Skin of body (tissue), 2 donors: ENCODE measurements around the gene TMEM214. TPM values are rescaled to one million over a fixed set of nuclear protein-coding genes. Genes with fewer than 3 reads are reported as not detected.
"Not testable (repeated sequence)": the region's sequence is repeated elsewhere in the genome, so short reads cannot be mapped to it uniquely, and the experiment has no call there.

Source experiments
- DNase-seq: peaks from one replicate; lab custom pipeline; 2025; lab: John Stamatoyannopoulos, UW
- total RNA-seq: library from RNA; depleted of rRNA; stranded (reverse); fragments of >200 nt; gene quantifications from one replicate; pipeline ENCODE4 v1.2.3, GENCODE V29; 2014

The TMEM214 gene
- total RNA-seq, 1 donor from 2014 or later: 30.8 TPM

DNA sequence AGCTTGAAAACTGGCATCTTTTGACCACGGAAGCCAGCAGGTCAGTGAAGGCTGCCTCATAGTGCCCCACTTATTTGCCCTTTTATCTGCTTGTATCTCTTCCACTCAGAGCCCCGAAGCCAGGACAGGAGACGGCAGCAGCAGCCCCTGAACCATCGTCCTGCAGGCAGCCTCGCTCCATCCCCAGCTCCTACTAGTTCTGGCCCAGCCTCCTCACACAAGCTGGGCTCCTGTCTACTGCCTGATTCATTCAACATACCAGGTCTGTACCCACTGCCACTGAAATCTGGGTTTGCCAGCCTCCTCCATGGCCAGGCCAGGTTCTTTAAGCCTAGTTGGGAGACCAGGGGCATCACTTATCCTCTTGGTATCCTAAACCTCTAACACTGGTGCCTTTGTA is 34.6 kb downstream of the TMEM214 start:
- DNase-seq: no peak

DNA sequence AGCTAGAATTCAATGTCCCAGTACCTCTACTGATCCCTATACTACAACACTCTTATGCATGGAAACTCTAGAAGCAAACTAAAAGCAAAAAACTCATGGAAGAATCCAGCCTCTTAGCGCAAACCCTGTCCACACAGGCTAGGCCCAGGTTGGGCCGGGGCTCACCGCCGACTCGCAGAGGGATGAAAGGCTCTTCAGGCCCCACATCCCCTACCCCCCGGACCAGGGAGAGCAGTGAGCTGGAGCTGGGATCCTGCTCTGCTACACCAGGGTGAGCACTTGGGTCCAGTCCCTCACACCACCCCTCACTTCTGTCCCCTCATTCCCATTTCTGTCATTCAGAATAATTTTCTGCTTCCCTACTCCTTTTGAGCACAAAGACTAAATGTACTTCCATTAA is 36.7 kb downstream of the TMEM214 start:
- no peak for DNase-seq

DNA sequence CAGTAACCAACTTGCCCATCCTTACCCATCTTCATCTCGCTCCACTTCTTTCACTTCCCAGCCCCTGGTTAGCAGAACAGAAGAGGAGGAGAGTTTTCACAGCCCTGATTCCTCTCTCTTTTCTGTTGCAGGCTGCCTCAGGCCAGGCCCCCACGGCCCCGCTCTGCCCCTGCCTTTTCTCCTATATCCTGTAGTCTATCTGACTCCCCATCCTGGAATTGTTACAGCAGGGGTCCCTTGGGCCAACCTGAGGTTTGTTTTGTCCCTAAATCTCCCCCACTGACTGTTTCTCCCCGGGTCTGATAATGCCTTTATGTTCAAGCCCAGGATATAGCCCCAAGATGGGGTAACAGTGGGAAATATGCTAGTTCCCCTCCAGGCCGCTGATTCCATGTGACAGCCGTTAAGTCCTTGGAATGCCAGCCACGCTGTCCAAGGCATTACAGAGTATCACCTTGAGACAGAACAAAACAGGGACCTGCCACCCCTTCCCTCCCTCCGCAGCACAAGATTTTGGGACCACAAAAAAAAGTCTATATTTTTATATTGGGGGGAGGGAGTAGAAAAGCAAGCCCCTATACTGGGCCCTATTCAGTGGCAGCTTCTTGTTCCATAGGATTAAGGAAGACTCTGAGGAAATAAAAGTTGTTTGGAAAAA is 37.3 kb downstream of the TMEM214 start:
- no peak for DNase-seq

DNA sequence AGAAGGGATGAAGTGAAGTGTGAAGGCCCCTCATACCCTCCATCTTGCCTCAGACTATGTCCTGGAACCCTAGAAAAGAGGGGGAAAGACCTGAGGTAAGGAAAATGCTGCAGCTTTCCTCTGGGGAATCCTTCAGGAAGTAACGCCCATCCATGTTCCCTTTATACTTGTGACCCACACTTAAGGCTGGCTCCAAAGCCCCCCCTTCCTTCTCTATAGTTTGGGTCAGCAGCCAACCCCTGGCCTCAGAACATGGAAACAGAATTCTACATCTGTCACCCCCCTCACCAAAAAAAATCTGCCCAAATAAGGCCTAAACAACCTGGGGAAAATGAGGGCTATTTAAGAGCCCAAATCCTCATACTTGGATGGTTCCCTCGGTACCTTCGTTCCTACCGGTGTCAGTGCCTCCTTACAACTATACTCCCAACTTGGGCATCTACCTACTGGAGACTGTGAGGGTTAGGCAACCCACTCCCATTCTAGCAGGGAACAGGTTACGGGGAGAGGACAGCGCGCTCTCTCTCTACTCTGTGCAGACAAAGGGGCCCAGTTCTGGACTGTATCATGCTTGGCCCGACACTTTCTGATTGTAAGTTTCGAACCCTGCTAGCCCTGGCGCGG is 38.0 kb downstream of the TMEM214 start:
- no peak for DNase-seq

DNA sequence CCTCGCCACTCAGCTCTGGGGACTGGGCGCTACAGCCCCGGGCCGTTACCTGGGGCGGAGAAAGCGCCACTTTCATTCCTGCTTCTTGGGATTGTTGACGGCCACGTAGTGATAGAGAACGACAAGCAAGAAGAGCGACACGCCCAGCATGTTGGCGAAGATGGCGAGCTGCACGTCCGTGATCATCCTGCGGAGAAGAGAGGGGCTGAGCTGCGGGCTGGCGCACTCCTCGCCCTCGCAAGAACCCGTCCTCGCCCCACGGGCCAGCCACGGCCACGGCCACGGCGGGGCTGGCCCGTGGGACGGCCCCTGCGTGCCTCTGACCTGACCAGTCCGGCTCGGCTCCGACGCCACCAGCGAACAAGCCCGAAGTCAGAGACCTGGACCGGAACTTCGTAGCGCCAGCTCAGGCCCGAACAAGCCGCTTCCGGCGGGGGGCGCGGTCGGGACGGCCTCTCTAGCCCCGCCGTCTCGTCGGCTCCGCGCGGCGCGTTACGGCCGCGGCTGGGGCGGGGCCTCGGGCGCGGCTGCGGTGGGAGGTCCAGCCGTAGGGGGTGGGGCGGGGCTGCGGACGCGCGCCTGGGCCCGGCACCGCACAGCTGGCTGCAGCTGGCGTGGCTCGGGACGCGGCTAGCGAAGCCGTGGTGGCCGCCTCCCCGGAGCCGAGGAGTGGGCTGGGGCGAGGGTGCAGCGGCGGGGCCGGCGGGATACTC is 38.7 kb downstream of the TMEM214 start, which contains the start of gene OST4:
OST4 (minus strand) TSS at position 378 of the 713 bp plus-strand sequence.
- DNase-seq: peak; percentile 91

DNA sequence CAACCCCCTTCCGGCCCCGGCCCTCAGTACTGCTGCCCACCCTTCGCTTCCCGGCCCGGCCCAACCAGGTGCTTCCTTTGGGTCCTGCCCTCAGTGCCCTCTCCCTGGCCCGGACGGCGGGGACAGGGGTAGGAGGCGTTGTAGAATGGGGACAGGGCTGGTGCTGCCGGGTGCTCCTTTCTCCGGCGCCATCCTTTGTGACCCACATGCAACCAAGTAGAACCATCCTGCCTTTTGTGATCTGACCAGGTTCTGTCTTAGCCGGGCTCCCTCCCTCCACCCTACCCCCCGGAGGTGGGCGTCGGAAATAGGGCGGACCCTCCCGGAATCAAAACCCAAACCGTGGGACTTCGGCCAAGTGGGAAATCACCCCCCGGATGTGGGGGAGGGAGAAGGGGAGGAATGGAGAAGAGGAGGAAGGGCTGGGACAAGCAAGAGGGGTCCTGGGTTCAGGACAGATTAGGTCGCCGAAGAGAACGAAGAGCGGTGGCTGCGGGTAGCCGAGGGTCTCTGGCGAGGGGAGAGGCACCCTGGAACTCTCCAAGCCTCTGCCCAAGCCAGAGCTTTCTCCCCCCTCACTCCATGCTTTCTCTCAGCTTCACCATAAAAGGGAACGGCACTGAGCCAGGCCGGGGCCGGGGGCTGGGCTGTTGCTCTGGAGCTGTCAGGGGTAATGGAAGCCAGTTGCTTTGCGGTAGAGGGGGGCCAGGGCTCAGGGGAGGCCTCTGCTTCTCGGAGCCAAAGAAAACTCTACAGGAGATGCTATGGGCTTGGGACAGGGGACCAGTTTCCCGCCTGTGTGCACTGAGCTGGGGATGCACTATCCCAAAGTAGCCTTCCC is 39.4 kb downstream of the TMEM214 start:
- DNase-seq: peak; percentile 75

DNA sequence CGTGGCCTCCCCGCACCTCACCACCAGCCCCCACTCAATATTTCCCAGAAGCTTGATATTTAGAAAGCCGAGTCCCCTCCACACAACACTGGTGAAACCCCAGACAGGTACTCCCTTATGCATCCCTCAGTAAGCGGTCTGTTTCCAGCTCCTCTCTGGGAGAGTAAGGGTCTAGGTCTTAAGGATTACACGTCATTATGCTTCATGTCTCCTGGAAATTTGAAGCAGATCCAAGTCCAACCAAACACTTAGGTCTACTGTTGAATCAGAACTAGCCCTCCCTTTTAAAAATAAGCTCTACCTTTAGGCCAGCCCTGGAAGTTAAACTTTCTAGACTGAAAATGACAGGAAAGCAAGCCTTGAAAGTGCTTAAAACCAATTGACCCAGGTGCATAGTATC is 40.2 kb downstream of the TMEM214 start:
- no peak for DNase-seq

DNA sequence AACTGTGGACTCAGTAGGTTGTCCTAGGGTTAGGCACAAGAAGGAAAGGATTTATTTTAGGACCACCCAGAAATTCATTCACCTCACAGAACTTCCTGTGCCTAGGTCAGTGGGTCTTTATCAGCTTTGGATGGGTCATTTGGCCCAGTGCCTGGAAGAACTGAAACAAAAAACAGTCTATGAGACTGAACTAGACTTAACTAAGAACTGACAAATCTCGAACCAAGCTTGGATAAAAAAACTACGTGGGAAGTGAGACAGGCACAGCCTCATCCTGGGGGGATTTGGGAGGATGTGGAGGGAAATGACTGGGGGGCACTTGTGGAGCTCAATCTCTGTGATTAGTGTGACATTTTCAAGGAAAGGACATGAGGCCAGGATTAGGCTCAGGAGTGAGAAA is 41.0 kb downstream of the TMEM214 start:
- no peak for DNase-seq

DNA sequence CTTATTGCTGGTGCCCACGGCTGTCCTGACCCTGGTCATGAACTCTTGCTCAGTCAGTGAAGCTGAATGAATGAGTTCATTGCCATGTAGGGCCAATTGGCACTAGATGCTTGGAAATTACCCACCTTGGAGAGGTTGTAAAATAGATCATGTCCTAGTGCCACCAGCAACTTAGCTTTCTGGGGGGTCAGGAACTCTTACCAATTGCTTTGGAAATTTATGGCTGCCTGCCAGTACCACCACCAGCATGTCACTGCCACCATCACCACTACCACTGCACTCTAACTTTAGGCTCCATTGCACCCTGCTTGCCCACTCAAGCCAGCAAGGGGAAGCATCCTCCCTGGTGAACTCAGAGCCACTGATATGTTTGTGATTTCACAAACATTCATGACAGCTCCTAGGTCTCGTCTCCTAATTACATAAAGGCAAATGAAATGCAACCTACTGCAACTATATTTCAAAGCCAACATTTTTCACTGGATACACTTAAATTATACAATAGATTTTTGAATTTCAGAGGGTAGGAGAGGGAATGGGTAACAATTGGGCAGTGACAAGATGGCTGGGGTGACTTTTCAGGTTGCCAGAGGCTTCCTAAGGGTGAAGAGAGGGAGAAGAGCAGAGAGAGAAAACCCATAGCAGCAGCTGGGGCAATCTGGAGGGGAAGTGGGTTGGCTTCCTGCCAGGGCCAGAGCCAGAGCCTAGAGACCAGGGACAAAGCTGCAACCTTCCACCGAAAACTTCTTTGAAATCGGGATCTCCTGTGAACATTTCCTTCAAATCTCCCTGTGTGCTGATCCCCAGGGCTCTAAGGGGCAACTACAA is 42.2 kb downstream of the TMEM214 start:
- no peak for DNase-seq

DNA sequence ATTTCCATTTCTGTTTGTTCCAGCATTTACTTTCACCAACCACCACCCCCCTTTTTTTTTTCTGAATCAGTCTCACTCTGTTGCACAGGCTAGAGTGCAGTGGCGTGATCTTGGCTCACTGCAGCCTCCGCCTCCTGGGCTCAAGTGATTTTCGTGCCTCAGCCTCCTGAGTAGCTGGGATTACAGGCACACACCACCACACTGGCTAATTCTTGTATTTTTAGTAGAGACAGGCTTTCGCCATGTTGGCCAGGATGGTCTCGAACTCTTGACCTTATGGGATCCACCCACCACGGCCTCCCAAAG is 42.8 kb downstream of the TMEM214 start:
- not testable (repeated sequence) for DNase-seq

DNA sequence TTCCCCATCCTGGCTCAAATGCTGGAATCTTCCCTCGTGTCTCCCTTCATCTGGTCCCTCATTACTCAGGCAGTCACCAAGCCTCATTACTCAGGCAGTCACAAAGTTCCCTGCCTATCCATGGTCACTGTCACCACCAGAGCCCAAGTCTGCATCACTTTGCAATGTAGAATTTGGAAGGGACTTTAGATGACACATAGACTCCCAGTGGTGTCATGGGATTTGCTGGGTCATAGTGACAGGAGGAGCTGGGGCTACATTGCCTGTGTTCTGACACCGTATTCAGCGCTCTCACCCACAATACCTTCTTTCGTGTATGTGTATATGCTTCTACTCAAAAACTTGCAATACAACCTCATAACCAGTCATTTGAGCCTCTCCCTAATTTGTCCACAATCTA is 43.6 kb downstream of the TMEM214 start:
- no peak for DNase-seq

DNA sequence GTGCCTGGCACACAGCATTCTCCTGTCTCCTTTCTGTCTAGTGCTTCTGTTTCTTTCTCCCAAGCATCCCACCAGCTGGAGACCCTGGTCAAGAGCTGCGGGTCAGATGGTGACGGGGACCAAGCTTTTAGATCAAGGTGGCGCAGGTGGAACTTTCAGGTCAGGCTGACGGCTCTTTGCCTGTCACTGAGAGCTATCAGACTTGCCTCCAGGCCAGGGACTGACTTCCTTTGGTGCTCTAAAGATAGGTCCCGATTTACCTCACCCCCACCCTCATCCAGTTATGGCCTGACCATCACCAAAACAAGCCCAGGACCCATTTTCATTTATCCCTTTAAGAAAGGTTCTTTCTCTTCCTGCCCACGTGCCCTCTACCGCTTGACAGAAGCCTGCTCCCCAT is 44.5 kb downstream of the TMEM214 start:
- no peak for DNase-seq

DNA sequence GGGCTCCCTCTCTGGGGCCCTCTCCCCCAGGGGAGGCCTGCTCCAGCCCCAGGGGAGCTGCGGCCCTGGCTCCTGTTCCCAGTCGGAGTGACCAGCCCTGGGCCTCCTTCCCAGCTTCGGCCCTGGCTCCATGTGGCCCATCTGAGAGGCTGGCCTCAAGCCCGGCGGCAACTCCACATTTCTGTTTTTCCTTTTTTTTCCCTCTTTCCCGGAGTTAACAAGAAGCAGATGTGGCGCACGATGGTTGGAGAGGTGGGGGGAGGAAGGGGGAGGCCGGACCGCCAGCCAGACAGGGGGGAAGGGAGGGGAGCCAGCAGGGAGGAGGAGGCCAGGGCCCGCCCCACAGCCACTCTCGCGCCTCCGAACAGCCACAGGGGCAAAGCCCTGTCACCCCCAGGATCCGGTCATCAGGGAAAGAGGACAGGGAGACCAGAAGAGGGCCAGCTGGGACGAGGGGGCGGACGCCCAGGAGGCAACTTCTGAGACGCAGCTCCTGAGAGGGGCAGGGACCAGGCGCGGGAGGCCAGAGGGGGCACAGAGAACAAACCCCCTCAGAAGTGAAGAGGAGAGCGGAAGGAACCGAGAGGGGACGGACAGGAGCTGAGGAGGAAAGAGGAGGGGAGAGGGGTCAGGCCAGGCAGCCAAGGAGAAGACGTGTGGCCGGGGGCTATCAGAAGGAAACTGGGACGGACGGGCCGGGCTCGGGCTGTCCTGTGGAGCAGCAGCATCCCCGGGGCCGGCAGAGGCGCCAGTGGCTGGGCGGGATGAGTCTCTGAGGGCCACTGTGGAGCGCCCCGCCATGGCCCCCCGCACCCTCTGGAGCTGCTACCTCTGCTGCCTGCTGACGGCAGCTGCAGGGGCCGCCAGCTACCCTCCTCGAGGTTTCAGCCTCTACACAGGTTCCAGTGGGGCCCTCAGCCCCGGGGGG is 45.8 kb downstream of the TMEM214 start, which contains the start of gene EMILIN1:
EMILIN1 (plus strand) TSS at position 349 of the 928 bp plus-strand sequence; CDS start at position 800, 451 bp downstream.
- DNase-seq: peak; percentile 93

DNA sequence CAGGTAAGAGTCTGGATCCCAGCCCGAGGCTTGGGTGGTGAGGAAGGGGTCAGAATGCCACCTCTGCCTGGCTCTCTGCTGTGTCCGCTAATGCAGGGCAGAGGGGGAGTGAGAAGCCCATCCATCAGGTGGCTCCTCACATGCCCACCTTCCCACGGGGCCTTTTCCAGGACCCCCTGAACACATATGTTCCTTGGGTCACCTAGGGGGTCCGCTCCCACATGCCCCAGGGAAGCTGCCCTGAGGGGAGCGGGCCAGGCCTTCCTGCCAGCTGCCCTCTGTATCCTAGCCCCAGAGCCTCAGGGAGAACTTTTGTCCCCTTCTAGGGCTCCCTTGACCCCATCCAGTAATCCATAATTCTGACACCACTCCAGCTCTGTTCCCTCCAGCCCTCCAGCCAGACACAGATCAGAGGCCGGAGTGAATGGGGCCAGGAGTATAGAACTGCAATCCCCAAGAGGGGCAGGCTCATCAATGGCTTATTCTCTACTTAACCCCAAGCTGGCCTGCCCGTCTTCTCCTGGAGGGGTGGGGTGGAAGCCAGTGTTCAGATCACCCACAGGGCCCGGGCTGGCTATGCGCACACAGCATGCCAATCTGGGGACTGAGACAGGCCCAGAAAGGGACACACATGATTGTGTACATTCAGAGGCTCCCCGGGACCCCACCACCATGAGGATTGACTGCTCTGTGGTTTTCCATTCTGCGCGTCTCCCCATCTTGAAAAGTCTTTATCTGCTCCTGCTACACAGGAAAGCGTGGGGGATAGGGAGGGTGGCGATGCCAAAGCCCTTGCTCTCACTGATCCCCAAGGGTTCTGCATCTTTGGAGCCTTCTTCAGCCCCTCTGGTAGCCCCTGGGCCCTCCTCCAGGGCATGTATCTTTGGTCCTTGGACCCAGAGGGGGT is 46.7 kb downstream of the TMEM214 start:
- DNase-seq: no peak

DNA sequence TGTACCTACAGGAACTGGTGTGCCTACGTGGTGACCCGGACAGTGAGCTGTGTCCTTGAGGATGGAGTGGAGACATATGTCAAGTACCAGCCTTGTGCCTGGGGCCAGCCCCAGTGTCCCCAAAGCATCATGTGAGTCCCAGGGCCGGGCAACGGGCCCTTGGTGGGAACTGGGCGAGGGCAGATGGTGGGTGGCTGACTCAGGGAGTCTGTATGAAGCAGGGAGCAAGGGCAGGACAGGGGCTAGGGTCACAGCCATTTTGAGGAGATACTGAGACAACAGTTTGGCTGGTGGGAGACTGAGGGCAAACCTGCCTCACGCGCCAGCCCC is 47.3 kb downstream of the TMEM214 start:
- no peak for DNase-seq

DNA sequence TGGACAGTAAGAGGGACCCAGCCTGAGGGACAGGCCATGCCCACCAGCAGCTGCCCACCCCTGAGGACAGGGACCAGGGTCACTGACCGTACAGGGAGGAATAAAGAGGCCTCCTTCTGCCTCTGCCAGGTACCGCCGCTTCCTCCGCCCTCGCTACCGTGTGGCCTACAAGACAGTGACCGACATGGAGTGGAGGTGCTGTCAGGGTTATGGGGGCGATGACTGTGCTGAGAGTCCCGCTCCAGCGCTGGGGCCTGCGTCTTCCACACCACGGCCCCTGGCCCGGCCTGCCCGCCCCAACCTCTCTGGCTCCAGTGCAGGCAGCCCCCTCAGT is 47.8 kb downstream of the TMEM214 start:
- DNase-seq: no peak

DNA sequence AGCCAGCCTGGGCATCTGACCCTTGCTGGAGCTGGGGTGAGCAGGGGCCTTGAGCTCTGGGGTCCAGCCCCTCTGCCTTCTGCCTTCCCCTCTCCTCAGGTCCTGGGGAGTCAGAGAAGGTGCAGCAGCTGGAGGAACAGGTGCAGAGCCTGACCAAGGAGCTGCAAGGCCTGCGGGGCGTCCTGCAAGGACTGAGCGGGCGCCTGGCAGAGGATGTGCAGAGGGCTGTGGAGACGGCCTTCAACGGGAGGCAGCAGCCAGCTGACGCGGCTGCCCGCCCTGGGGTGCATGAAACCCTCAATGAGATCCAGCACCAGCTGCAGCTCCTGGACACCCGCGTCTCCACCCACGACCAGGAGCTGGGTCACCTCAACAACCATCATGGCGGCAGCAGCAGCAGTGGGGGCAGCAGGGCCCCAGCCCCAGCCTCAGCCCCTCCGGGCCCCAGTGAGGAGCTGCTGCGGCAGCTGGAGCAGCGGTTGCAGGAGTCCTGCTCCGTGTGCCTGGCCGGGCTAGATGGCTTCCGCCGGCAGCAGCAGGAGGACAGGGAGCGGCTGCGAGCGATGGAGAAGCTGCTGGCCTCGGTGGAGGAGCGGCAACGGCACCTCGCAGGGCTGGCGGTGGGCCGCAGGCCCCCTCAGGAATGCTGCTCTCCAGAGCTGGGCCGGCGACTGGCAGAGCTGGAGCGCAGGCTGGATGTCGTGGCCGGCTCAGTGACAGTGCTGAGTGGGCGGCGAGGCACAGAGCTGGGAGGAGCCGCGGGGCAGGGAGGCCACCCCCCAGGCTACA is 49.4 kb downstream of the TMEM214 start:
- no peak for DNase-seq

DNA sequence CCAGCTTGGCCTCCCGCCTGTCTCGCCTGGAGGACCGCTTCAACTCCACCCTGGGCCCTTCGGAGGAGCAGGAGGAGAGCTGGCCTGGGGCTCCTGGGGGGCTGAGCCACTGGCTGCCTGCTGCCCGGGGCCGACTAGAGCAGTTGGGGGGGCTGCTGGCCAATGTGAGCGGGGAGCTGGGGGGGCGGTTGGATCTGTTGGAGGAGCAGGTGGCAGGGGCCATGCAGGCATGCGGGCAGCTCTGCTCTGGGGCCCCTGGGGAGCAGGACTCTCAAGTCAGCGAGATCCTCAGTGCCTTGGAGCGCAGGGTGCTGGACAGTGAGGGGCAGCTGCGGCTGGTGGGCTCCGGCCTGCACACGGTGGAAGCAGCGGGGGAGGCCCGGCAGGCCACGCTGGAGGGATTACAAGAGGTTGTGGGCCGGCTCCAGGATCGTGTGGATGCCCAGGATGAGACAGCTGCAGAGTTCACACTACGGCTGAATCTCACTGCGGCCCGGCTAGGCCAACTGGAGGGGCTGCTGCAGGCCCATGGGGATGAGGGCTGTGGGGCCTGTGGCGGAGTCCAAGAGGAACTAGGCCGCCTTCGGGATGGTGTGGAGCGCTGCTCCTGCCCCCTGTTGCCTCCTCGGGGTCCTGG is 50.1 kb downstream of the TMEM214 start:
- no peak for DNase-seq
